Measurements from ENCODE around the gene LSAMP. TPM values are rescaled to one million over a fixed set of nuclear protein-coding genes. Genes with fewer than 3 reads are reported as not detected.

The LSAMP gene
- polyA plus RNA-seq, 2 of the 4 experiments (the other 2 are of a cell fraction) = 0.12 to 0.53 TPM

DNA sequence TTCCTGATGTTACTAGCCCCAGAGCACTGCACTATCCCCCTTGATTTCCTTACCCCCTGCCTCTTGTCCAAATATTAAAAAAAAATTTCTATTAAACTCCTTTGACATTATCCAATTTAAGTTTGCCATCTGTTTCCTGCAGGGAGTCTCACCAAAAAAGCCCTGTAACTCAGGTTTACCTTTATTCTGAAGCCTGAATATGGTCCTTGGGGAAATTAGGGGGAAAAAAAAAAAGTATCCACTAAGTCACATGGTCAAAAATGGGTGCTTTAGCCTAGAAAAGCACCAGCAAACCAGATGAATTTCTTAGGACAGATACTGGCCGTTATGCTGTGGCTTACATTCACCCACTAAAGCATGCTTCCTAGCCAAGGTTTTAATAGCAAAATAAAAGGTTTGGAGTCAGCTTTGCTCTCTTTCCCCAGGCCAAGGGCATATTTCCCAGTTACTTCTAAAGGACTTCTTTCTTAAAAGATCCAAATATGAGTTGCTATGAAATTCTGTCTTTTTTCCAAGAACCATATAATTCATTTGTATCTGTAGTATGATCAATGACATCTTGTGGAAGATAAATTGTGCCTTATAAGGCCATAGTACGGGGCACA, 394.9 kb downstream of the LSAMP start (continued):
- TF ChIP-seq, protein P1, sequence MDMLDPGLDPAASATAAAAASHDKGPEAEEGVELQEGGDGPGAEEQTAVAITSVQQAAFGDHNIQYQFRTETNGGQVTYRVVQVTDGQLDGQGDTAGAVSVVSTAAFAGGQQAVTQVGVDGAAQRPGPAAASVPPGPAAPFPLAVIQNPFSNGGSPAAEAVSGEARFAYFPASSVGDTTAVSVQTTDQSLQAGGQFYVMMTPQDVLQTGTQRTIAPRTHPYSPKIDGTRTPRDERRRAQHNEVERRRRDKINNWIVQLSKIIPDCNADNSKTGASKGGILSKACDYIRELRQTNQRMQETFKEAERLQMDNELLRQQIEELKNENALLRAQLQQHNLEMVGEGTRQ (IDR thresholded peaks at IDR 0.05) = no peak
- TF ChIP-seq, protein P2, sequence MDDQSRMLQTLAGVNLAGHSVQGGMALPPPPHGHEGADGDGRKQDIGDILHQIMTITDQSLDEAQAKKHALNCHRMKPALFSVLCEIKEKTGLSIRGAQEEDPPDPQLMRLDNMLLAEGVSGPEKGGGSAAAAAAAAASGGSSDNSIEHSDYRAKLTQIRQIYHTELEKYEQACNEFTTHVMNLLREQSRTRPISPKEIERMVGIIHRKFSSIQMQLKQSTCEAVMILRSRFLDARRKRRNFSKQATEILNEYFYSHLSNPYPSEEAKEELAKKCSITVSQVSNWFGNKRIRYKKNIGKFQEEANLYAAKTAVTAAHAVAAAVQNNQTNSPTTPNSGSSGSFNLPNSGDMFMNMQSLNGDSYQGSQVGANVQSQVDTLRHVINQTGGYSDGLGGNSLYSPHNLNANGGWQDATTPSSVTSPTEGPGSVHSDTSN (IDR thresholded peaks at IDR 0.05) = no peak
- TF ChIP-seq KDM1A (IDR thresholded peaks at IDR 0.05; ENCODE audit: low read depth) (no peak), EP300 (IDR thresholded peaks at IDR 0.05) (no peak), SREBF2 (IDR thresholded peaks at IDR 0.05) (no peak), HEYL (CRISPR knock-in tag; IDR thresholded peaks at IDR 0.05) (no peak), EHMT2 (IDR thresholded peaks at IDR 0.05; ENCODE audit: low read depth) (no peak), RCOR1 (IDR thresholded peaks at IDR 0.05; ENCODE audit: low read depth, low read length) (no peak), NPAS2 (CRISPR knock-in tag; IDR thresholded peaks at IDR 0.05; ENCODE audit: borderline replicate concordance) (no peak)

DNA sequence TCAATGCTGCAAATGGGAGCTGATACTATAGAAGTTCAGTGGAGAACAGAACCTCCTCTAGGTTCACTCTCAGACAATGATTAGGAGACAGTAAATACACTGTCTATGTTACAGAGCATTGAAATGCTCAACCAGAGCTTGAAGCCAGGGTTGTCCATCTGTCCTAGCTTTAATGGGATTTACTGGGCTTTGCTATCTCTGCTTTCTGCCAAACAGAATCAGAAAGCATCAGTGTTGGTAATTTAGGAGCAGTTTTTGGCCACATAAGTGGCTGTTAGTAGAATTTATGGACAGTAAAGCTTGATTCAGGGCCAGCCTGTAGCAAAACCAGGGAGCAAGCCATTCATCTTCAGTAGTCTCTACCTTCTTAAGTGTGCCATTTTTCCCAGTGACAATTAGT, 396.3 kb downstream of the LSAMP start:
- no peak for TF ChIP-seq CBX8 (IDR thresholded peaks at IDR 0.05)
- no peak for TF ChIP-seq ZFP36 (IDR thresholded peaks at IDR 0.05; ENCODE audit: borderline replicate concordance, partially characterized antibody)
- no peak for TF ChIP-seq CEBPB (IDR thresholded peaks at IDR 0.05)

DNA sequence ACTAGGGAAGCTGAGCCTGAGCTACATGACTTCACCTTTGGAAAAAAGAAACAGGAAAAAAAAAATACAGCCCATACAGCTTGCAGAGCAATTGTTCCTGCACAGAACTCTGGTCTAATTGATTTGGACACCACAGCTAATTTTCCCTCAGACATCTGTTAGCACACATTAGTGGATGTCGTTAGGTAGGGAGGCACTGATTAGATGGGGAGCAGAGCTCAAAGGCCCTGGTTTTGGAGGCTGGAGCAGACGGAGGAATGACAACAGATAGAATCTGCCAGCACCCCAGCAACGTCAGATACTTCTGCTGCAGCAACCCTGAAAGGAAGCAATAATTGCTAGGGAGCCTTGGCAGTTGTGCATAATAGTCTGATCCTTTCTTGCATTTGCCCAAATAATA, 398.9 kb downstream of the LSAMP start:
- no peak for FAIRE-seq

More for the DNA sequence above, 396.3 kb downstream of the LSAMP start:
- POLR2A ChIA-PET = no interaction called here
- no peaks in the 10 kb centered on the region for H3K9me3 ChIP-seq
- ATAC-seq = no peak
- no peak overlapping the region for H3K27ac ChIP-seq
- H3K4me3 ChIP-seq = no peak overlapping the region
- FAIRE-seq = no peak
- no peak overlapping the region for H3K4me2 ChIP-seq
- DNase-seq (ENCODE audit: low read depth in 1 of 2, low spot score in 1 of 2) = no peak
- CTCF ChIA-PET = no interaction called here
- no peaks in the 10 kb centered on the region for H3K4me1 ChIP-seq

More for the DNA sequence above, 398.9 kb downstream of the LSAMP start:
- ATAC-seq (no peak), DNase-seq (ENCODE audit: low read depth in 1 of 2, low spot score in 1 of 2) (no peak)
- H3K27ac ChIP-seq = no peak overlapping the region
- POLR2A ChIA-PET = no interaction called here
- 24% methylated on average over 3 of the region's 3 CpGs for WGBS (ENCODE audit: missing lambda C conversion rate)
- H3K4me3 ChIP-seq = no peak overlapping the region
- no peaks in the 10 kb centered on the region for H3K4me1 ChIP-seq
- CTCF ChIA-PET = interaction anchor here (1.5 kb wide), 1 partner anchor 9 kb away, joined by 5 read pairs; no protein-coding TSS in a partner anchor
- no peak for TF ChIP-seq MAZ (IDR thresholded peaks at IDR 0.05; ENCODE audit: borderline replicate concordance, low read depth, low read length)
- no peak for TF ChIP-seq KDM5A (IDR thresholded peaks at IDR 0.05)
- no peak for TF ChIP-seq RARB (CRISPR knock-in tag; IDR thresholded peaks at IDR 0.05)
- TF ChIP-seq, protein P3, sequence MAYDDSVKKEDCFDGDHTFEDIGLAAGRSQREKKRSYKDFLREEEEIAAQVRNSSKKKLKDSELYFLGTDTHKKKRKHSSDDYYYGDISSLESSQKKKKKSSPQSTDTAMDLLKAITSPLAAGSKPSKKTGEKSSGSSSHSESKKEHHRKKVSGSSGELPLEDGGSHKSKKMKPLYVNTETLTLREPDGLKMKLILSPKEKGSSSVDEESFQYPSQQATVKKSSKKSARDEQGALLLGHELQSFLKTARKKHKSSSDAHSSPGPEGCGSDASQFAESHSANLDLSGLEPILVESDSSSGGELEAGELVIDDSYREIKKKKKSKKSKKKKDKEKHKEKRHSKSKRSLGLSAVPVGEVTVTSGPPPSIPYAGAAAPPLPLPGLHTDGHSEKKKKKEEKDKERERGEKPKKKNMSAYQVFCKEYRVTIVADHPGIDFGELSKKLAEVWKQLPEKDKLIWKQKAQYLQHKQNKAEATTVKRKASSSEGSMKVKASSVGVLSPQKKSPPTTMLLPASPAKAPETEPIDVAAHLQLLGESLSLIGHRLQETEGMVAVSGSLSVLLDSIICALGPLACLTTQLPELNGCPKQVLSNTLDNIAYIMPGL (CRISPR knock-in tag; IDR thresholded peaks at IDR 0.05; ENCODE audit: borderline replicate concordance) = no peak
- TF ChIP-seq NR3C1 (IDR thresholded peaks at IDR 0.05) = no peak
- no peak for TF ChIP-seq ZFP36 (IDR thresholded peaks at IDR 0.05; ENCODE audit: borderline replicate concordance, partially characterized antibody)
- TF ChIP-seq, protein P4, sequence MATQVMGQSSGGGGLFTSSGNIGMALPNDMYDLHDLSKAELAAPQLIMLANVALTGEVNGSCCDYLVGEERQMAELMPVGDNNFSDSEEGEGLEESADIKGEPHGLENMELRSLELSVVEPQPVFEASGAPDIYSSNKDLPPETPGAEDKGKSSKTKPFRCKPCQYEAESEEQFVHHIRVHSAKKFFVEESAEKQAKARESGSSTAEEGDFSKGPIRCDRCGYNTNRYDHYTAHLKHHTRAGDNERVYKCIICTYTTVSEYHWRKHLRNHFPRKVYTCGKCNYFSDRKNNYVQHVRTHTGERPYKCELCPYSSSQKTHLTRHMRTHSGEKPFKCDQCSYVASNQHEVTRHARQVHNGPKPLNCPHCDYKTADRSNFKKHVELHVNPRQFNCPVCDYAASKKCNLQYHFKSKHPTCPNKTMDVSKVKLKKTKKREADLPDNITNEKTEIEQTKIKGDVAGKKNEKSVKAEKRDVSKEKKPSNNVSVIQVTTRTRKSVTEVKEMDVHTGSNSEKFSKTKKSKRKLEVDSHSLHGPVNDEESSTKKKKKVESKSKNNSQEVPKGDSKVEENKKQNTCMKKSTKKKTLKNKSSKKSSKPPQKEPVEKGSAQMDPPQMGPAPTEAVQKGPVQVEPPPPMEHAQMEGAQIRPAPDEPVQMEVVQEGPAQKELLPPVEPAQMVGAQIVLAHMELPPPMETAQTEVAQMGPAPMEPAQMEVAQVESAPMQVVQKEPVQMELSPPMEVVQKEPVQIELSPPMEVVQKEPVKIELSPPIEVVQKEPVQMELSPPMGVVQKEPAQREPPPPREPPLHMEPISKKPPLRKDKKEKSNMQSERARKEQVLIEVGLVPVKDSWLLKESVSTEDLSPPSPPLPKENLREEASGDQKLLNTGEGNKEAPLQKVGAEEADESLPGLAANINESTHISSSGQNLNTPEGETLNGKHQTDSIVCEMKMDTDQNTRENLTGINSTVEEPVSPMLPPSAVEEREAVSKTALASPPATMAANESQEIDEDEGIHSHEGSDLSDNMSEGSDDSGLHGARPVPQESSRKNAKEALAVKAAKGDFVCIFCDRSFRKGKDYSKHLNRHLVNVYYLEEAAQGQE (IDR thresholded peaks at IDR 0.05) = no peak
- TF ChIP-seq, protein P5, sequence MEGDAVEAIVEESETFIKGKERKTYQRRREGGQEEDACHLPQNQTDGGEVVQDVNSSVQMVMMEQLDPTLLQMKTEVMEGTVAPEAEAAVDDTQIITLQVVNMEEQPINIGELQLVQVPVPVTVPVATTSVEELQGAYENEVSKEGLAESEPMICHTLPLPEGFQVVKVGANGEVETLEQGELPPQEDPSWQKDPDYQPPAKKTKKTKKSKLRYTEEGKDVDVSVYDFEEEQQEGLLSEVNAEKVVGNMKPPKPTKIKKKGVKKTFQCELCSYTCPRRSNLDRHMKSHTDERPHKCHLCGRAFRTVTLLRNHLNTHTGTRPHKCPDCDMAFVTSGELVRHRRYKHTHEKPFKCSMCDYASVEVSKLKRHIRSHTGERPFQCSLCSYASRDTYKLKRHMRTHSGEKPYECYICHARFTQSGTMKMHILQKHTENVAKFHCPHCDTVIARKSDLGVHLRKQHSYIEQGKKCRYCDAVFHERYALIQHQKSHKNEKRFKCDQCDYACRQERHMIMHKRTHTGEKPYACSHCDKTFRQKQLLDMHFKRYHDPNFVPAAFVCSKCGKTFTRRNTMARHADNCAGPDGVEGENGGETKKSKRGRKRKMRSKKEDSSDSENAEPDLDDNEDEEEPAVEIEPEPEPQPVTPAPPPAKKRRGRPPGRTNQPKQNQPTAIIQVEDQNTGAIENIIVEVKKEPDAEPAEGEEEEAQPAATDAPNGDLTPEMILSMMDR (IDR thresholded peaks at IDR 0.05) = no peak
- TF ChIP-seq, protein P6, sequence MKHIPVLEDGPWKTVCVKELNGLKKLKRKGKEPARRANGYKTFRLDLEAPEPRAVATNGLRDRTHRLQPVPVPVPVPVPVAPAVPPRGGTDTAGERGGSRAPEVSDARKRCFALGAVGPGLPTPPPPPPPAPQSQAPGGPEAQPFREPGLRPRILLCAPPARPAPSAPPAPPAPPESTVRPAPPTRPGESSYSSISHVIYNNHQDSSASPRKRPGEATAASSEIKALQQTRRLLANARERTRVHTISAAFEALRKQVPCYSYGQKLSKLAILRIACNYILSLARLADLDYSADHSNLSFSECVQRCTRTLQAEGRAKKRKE (CRISPR knock-in tag; IDR thresholded peaks at IDR 0.05; ENCODE audit: low read depth) = no peak
- no peak for TF ChIP-seq NFE2L2 (conservative IDR thresholded peaks at IDR 0.05; ENCODE audit: low read length)
- no peak for TF ChIP-seq GATA3 (IDR thresholded peaks at IDR 0.05; ENCODE audit: borderline replicate concordance)
- no peak for TF ChIP-seq CEBPB (IDR thresholded peaks at IDR 0.05)
- H3K4me2 ChIP-seq = no peak overlapping the region
- no peaks in the 10 kb centered on the region for H3K9me3 ChIP-seq
